ENCODE results near the gene C17orf107.

DNA sequence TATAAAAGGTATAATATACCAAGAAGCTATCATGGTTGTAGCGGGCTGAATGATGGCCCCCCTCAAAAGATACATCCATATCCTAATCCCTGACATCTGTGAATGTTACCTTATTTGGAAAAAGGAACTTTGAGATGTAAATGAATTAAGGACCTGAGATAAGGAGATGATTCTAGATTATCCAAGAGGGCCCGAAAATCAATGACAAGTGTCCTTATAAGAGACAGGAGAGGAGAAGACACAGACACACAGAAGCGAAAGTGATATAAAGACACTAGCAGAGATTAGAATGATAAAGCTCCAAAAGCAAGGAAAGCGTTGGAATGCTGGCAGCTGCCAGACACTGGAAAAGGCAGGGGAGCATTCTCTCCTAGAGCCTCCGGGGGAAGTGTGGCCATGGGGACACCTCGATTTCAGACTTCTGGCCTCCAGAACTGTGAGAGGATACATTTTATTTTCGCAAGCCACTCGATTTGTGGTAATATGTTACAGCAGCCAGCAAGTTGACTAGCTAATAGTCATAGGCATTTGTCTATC is 20.2 kb downstream of the C17orf107 start:
- TF ChIP-seq, protein P1, sequence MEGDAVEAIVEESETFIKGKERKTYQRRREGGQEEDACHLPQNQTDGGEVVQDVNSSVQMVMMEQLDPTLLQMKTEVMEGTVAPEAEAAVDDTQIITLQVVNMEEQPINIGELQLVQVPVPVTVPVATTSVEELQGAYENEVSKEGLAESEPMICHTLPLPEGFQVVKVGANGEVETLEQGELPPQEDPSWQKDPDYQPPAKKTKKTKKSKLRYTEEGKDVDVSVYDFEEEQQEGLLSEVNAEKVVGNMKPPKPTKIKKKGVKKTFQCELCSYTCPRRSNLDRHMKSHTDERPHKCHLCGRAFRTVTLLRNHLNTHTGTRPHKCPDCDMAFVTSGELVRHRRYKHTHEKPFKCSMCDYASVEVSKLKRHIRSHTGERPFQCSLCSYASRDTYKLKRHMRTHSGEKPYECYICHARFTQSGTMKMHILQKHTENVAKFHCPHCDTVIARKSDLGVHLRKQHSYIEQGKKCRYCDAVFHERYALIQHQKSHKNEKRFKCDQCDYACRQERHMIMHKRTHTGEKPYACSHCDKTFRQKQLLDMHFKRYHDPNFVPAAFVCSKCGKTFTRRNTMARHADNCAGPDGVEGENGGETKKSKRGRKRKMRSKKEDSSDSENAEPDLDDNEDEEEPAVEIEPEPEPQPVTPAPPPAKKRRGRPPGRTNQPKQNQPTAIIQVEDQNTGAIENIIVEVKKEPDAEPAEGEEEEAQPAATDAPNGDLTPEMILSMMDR (conservative IDR thresholded peaks at IDR 0.05; ENCODE audit: low read depth, low read length): no peak
- no peak for TF ChIP-seq EZH2 (IDR thresholded peaks at IDR 0.05; ENCODE audit: low read length, unreplicated experiment)

All from PC-3 (cell line).